ENCODE results near the gene FAM186B. TPM values are rescaled to one million over a fixed set of nuclear protein-coding genes. Genes with fewer than 3 reads are reported as not detected.
A peak's percentile ranks its signal among the peaks of the same experiment; 100 is the strongest.

Gene FAM186B
- total and polyA plus RNA-seq, 2 of the 13 experiments (the other 11 are each of a cell fraction or from before 2014, with no cell fraction given): 0.07 to 0.20 TPM

DNA sequence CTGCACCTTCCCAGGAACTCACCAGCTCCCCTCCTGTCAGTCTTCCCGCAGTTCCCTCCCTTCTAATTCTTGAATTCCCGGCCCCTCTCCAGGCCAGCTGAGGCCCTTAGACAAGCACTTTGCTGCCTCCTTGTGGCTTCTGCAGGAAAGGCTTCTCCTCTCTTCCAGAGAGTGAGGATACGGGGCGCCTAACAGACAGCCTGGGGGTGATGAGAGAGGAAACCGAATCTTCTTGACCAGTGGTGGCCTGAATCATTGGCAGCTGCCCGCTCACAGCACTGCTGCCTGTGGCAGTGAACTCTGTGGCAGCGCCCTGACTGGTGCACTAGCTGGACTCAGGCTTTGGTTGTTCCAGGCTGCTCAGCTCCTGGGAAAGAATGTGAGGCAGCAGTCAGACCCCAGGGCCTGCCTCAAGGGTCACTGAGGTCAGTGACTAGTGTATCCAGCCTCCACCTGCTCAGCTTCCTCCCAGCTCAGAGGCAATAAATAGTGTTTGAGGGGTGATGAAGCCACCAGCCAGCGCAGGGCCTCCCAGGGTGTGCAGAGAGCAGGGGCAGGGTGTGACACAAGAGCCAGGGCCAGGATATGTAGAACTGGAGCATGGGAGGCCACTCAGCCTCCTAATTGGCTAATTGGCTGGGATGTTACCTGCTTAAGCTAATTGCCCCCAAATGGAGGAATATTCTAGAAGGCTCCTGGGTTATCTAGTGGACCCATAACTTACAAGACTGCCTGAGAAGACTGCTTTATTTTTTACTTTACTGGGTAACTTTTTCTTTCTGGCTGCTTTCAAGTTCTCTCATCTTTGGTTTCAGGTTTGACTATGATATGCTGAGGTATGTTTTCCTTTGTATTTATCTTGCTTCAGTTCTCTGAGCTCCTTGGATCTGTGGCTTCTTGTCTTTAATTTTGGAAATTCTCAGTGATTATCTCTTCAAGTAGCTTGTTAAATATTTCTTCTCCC, 24.6 kb downstream of the FAM186B start (continued):
- TF ChIP-seq, protein P1, sequence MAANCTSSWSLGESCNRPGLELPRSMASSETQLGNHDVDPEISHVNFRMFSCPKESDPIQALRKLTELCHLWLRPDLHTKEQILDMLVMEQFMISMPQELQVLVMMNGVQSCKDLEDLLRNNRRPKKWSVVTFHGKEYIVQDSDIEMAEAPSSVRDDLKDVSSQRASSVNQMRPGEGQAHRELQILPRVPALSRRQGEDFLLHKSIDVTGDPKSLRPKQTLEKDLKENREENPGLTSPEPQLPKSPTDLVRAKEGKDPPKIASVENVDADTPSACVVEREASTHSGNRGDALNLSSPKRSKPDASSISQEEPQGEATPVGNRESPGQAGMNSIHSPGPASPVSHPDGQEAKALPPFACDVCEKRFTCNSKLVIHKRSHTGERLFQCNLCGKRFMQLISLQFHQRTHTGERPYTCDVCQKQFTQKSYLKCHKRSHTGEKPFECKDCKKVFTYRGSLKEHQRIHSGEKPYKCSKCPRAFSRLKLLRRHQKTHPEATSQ (CRISPR knock-in tag; IDR thresholded peaks at IDR 0.05; ENCODE audit: borderline replicate concordance): no peak
- TF ChIP-seq IKZF1 (IDR thresholded peaks at IDR 0.05): no peak
- TF ChIP-seq ZFP36 (IDR thresholded peaks at IDR 0.05; ENCODE audit: borderline replicate concordance, low read depth, low read length, partially characterized antibody): no peak
- TF ChIP-seq, protein P2, sequence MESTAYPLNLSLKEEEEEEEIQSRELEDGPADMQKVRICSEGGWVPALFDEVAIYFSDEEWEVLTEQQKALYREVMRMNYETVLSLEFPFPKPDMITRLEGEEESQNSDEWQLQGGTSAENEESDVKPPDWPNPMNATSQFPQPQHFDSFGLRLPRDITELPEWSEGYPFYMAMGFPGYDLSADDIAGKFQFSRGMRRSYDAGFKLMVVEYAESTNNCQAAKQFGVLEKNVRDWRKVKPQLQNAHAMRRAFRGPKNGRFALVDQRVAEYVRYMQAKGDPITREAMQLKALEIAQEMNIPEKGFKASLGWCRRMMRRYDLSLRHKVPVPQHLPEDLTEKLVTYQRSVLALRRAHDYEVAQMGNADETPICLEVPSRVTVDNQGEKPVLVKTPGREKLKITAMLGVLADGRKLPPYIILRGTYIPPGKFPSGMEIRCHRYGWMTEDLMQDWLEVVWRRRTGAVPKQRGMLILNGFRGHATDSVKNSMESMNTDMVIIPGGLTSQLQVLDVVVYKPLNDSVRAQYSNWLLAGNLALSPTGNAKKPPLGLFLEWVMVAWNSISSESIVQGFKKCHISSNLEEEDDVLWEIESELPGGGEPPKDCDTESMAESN (CRISPR knock-in tag; conservative IDR thresholded peaks at IDR 0.05): no peak
- TF ChIP-seq, protein P3, sequence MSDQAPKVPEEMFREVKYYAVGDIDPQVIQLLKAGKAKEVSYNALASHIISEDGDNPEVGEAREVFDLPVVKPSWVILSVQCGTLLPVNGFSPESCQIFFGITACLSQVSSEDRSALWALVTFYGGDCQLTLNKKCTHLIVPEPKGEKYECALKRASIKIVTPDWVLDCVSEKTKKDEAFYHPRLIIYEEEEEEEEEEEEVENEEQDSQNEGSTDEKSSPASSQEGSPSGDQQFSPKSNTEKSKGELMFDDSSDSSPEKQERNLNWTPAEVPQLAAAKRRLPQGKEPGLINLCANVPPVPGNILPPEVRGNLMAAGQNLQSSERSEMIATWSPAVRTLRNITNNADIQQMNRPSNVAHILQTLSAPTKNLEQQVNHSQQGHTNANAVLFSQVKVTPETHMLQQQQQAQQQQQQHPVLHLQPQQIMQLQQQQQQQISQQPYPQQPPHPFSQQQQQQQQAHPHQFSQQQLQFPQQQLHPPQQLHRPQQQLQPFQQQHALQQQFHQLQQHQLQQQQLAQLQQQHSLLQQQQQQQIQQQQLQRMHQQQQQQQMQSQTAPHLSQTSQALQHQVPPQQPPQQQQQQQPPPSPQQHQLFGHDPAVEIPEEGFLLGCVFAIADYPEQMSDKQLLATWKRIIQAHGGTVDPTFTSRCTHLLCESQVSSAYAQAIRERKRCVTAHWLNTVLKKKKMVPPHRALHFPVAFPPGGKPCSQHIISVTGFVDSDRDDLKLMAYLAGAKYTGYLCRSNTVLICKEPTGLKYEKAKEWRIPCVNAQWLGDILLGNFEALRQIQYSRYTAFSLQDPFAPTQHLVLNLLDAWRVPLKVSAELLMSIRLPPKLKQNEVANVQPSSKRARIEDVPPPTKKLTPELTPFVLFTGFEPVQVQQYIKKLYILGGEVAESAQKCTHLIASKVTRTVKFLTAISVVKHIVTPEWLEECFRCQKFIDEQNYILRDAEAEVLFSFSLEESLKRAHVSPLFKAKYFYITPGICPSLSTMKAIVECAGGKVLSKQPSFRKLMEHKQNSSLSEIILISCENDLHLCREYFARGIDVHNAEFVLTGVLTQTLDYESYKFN (CRISPR knock-in tag; conservative IDR thresholded peaks at IDR 0.05): no peak
- TF ChIP-seq, protein P4, sequence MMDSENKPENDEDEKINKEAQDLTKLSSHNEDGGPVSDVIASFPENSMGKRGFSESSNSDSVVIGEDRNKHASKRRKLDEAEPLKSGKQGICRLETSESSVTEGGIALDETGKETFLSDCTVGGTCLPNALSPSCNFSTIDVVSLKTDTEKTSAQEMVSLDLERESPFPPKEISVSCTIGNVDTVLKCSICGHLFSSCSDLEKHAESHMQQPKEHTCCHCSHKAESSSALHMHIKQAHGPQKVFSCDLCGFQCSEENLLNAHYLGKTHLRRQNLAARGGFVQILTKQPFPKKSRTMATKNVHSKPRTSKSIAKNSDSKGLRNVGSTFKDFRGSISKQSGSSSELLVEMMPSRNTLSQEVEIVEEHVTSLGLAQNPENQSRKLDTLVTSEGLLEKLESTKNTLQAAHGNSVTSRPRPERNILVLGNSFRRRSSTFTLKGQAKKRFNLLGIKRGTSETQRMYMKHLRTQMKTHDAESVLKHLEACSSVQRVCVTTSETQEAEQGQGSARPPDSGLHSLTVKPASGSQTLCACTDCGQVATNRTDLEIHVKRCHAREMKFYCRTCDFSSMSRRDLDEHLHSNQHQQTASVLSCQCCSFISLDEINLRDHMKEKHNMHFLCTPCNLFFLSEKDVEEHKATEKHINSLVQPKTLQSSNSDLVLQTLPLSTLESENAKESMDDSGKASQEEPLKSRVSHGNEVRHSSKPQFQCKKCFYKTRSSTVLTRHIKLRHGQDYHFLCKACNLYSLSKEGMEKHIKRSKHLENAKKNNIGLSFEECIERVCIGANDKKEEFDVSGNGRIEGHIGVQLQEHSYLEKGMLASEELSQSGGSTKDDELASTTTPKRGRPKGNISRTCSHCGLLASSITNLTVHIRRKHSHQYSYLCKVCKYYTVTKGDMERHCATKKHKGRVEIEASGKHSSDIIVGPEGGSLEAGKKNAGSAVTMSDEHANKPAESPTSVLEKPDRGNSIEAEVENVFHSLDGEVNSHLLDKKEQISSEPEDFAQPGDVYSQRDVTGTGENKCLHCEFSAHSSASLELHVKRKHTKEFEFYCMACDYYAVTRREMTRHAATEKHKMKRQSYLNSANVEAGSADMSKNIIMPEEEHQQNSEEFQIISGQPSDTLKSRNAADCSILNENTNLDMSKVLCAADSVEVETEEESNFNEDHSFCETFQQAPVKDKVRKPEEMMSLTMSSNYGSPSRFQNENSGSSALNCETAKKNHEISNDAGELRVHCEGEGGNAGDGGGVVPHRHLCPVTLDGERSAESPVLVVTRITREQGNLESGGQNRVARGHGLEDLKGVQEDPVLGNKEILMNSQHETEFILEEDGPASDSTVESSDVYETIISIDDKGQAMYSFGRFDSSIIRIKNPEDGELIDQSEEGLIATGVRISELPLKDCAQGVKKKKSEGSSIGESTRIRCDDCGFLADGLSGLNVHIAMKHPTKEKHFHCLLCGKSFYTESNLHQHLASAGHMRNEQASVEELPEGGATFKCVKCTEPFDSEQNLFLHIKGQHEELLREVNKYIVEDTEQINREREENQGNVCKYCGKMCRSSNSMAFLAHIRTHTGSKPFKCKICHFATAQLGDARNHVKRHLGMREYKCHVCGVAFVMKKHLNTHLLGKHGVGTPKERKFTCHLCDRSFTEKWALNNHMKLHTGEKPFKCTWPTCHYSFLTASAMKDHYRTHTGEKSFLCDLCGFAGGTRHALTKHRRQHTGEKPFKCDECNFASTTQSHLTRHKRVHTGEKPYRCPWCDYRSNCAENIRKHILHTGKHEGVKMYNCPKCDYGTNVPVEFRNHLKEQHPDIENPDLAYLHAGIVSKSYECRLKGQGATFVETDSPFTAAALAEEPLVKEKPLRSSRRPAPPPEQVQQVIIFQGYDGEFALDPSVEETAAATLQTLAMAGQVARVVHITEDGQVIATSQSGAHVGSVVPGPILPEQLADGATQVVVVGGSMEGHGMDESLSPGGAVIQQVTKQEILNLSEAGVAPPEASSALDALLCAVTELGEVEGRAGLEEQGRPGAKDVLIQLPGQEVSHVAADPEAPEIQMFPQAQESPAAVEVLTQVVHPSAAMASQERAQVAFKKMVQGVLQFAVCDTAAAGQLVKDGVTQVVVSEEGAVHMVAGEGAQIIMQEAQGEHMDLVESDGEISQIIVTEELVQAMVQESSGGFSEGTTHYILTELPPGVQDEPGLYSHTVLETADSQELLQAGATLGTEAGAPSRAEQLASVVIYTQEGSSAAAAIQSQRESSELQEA (CRISPR knock-in tag; IDR thresholded peaks at IDR 0.05; ENCODE audit: not compliant biosample characterization): no peak
- no peak for TF ChIP-seq ZNF782 (CRISPR knock-in tag; IDR thresholded peaks at IDR 0.05; ENCODE audit: borderline replicate concordance)
- no peak for TF ChIP-seq ZFP37 (CRISPR knock-in tag; IDR thresholded peaks at IDR 0.05; ENCODE audit: borderline replicate concordance)
- TF ChIP-seq, protein P5, sequence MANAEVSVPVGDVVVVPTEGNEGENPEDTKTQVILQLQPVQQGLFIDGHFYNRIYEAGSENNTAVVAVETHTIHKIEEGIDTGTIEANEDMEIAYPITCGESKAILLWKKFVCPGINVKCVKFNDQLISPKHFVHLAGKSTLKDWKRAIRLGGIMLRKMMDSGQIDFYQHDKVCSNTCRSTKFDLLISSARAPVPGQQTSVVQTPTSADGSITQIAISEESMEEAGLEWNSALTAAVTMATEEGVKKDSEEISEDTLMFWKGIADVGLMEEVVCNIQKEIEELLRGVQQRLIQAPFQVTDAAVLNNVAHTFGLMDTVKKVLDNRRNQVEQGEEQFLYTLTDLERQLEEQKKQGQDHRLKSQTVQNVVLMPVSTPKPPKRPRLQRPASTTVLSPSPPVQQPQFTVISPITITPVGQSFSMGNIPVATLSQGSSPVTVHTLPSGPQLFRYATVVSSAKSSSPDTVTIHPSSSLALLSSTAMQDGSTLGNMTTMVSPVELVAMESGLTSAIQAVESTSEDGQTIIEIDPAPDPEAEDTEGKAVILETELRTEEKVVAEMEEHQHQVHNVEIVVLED (CRISPR knock-in tag; IDR thresholded peaks at IDR 0.05; ENCODE audit: borderline replicate concordance): peak; percentile 24; the same call in 1 of the 2 replicates
